Measurements from ENCODE around the gene POMGNT1.

POMGNT1 gene

DNA sequence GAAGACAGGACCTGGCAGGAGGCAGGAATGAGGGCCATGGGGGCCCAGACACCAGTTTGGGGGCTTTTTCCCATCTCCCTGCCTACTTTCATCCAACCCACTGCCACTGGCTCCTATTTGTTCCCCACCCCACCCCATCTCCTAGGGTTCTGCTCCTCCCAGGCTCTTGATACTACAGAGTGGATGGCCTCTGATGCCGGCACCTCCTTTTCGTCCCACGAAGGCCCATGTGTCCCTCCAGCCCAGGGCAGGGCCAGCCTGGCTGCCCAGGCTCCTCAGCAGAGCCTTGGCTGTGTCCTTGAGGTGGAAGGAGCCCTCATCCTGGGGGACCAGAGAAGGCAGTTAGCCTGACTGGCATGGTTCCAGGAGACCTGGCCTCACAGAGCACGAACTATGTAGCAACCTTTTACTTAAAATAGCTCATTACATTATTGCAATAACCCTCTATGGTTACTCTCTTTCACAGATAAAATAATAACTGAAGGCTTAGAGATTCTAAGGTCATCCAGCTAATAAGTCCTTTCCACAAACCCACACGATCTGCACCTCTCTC, 3.5 kb downstream of the POMGNT1 start:
- no peak for TF ChIP-seq EZH2 (IDR thresholded peaks at IDR 0.05; ENCODE audit: borderline replicate concordance, low read length)
- TF ChIP-seq, protein P1, sequence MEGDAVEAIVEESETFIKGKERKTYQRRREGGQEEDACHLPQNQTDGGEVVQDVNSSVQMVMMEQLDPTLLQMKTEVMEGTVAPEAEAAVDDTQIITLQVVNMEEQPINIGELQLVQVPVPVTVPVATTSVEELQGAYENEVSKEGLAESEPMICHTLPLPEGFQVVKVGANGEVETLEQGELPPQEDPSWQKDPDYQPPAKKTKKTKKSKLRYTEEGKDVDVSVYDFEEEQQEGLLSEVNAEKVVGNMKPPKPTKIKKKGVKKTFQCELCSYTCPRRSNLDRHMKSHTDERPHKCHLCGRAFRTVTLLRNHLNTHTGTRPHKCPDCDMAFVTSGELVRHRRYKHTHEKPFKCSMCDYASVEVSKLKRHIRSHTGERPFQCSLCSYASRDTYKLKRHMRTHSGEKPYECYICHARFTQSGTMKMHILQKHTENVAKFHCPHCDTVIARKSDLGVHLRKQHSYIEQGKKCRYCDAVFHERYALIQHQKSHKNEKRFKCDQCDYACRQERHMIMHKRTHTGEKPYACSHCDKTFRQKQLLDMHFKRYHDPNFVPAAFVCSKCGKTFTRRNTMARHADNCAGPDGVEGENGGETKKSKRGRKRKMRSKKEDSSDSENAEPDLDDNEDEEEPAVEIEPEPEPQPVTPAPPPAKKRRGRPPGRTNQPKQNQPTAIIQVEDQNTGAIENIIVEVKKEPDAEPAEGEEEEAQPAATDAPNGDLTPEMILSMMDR (IDR thresholded peaks at IDR 0.05; ENCODE audit: low read length): no peak
- Histone ChIP-seq H3K4me3 (ENCODE audit: low read depth, low read length, poor library complexity, severe bottlenecking) (no peak overlapping the region), H3K4me1 (ENCODE audit: insufficient read depth, low read length, severe bottlenecking) (peaks cover 20% of the 10 kb centered on the region), H4K20me1 (ENCODE audit: insufficient read depth, low read length) (no peaks in the 10 kb centered on the region), H3K9ac (ENCODE audit: low read length) (no peak overlapping the region), H3K79me2 (ENCODE audit: insufficient read depth, low read length) (no peaks in the 10 kb centered on the region), H3K36me3 (ENCODE audit: insufficient read depth, low read length) (peaks cover 15% of the 10 kb centered on the region; the same call in 1 of the 2 replicates), H3F3A (ENCODE audit: insufficient read depth, low read length) (peaks cover 4% of the 10 kb centered on the region; the same call in 1 of the 2 replicates), H2AFZ (ENCODE audit: low read length) (no peak overlapping the region), H3K9me3 (ENCODE audit: low read length) (no peaks in the 10 kb centered on the region), H3K27me3 (ENCODE audit: insufficient read depth, low read length) (no peaks in the 10 kb centered on the region), H3K9me2 (ENCODE audit: low read depth, low read length) (no peaks in the 10 kb centered on the region), H3K4me2 (ENCODE audit: low read length) (no peak overlapping the region), H3K27ac (ENCODE audit: low read depth, low read length, poor library complexity, severe bottlenecking) (no peak overlapping the region)

DNA sequence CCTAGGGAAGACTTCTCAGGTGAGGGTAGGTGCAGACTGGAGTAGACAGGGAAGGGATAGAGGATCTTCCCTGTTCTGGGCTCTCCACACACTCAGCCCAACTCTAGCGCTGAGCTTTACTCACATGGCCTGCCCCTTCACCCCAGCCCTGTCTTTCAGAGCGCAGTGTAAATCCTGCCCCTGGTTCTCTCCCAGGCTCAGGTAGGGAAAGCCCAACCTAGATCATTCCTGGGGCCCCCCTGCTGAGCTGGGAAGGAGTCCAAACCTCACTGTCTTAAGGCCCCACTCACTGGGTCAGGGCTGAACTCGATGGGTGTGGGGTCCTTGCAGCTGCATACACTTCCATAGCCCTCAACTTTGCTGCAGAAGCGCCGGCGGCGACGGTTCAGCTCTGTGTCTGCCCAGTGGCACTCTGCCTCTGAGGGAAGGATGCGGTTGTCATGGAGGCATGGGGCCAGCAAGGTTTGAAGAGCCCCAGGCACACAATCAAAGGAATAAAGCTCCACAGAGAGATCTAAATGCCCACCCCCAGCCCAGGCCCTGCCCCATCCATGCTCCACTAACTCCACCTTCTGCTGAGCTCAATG, 4.2 kb downstream of the POMGNT1 start:
- H3K27ac ChIP-seq (ENCODE audit: low read depth, low read length, poor library complexity, severe bottlenecking): no peak overlapping the region
- no peaks in the 10 kb centered on the region for H3K9me2 ChIP-seq (ENCODE audit: low read depth, low read length)
- no peaks in the 10 kb centered on the region for H3K27me3 ChIP-seq (ENCODE audit: insufficient read depth, low read length)
- no peak for TF ChIP-seq EZH2 (IDR thresholded peaks at IDR 0.05; ENCODE audit: borderline replicate concordance, low read length)
- TF ChIP-seq, protein P1 (IDR thresholded peaks at IDR 0.05; ENCODE audit: low read length): no peak
- peaks cover 15% of the 10 kb centered on the region; the same call in 1 of the 2 replicates for H3K36me3 ChIP-seq (ENCODE audit: insufficient read depth, low read length)
- H3K79me2 ChIP-seq (ENCODE audit: insufficient read depth, low read length): no peaks in the 10 kb centered on the region
- no peaks in the 10 kb centered on the region for H4K20me1 ChIP-seq (ENCODE audit: insufficient read depth, low read length)
- no peak overlapping the region for H2AFZ ChIP-seq (ENCODE audit: low read length)
- no peaks in the 10 kb centered on the region for H3F3A ChIP-seq (ENCODE audit: insufficient read depth, low read length)
- H3K9me3 ChIP-seq (ENCODE audit: low read length): no peaks in the 10 kb centered on the region
- no peak overlapping the region for H3K4me3 ChIP-seq (ENCODE audit: low read depth, low read length, poor library complexity, severe bottlenecking)
- H3K4me2 ChIP-seq (ENCODE audit: low read length): no peak overlapping the region
- no peak overlapping the region for H3K9ac ChIP-seq (ENCODE audit: low read length)
- peaks cover 15% of the 10 kb centered on the region for H3K4me1 ChIP-seq (ENCODE audit: insufficient read depth, low read length, severe bottlenecking)

DNA sequence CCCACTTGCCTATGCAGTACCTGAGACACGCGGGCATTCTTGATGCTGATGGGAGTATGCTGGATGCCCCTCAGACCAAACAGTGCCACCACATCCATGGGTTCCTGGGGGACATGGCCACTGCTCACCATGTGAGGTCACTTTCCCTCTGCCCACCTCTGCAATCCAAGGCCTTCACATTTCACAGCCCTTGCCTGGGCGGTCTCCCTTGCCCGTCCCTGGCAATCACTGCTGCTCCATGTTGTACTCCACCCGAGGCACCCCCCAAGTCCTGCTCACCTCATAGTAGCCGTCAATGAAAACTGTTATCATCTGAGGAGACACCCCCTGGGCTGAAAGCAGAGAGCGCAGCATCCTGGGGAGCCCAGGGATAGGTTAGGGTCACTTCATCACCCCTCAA, 4.9 kb downstream of the POMGNT1 start:
- Histone ChIP-seq H4K20me1 (ENCODE audit: insufficient read depth, low read length) (no peaks in the 10 kb centered on the region), H3K27ac (ENCODE audit: low read depth, low read length, poor library complexity, severe bottlenecking) (no peak overlapping the region), H3K36me3 (ENCODE audit: insufficient read depth, low read length) (peaks cover 15% of the 10 kb centered on the region; the same call in 1 of the 2 replicates), H3K9me3 (ENCODE audit: low read length) (no peaks in the 10 kb centered on the region), H3K4me3 (ENCODE audit: low read depth, low read length, poor library complexity, severe bottlenecking) (no peak overlapping the region), H3K4me2 (ENCODE audit: low read length) (no peak overlapping the region), H2AFZ (ENCODE audit: low read length) (no peak overlapping the region), H3K9me2 (ENCODE audit: low read depth, low read length) (no peaks in the 10 kb centered on the region), H3K27me3 (ENCODE audit: insufficient read depth, low read length) (no peaks in the 10 kb centered on the region), H3K9ac (ENCODE audit: low read length) (no peak overlapping the region), H3F3A (ENCODE audit: insufficient read depth, low read length) (no peaks in the 10 kb centered on the region), H3K79me2 (ENCODE audit: insufficient read depth, low read length) (no peaks in the 10 kb centered on the region), H3K4me1 (ENCODE audit: insufficient read depth, low read length, severe bottlenecking) (peaks cover 10% of the 10 kb centered on the region)
- TF ChIP-seq, protein P1 (IDR thresholded peaks at IDR 0.05; ENCODE audit: low read length): no peak
- TF ChIP-seq EZH2 (IDR thresholded peaks at IDR 0.05; ENCODE audit: borderline replicate concordance, low read length): no peak
